ENCODE results near the gene BCL2.

Gene BCL2

DNA sequence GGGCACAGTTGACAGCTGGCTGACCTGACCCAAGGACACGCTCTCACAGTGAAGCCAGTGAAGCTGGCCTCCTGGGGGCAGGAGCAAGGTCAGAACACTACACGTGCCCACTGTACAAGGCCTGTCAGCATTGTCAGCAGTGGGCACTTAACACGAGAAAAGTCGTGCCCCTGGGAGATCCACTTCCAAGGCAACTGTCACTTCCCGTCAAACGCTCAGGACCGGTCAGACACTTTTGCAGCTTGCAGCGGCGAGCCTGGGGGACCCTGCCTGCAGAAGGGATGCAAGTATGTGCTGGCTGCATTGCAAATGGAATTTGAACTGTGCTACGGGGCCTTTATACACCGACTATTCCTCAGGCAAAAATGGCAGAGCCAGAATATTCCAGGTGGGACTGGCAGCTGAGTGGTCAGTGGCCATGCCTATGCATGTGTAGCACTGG lies 176.2 kb downstream of the BCL2 start:
- in situ Hi-C loops (cut with HindIII; ENCODE audit: low sequenced_read_pairs): no loop called here

DNA sequence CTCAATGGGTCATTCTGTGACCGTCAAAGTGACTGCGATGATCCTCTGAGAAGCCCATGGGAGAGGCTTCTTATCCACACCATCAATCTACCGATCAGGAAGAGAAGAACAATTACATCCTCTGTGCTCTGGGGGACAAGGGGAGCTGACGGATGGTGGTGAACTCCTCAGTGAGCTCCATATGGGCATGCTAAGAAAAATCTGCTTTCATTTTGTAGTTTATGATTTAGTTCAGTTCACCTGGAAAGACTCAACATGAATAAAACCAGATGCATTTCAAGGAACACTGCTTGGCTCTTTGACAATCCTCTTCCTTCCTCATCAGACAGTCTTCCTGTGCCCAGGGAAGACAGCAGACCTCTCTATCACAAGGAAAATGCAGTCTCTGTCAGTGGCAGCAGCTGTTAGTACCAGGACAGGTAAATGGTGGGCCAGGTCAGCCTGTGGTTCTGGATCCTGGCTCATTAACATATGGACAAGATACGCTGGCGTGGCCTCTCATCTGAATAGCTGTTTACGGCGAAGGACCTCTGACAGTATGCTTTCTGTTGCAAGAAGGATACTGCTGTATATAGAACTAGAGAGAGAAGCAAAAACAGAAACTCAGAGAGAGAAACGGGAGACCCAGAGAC lies 176.9 kb downstream of the BCL2 start:
- in situ Hi-C loops (cut with HindIII; ENCODE audit: low sequenced_read_pairs): no loop called here

More for the DNA sequence above, 176.2 kb downstream of the BCL2 start:
- no peak overlapping the region for H3K4me3 ChIP-seq (ENCODE audit: low read depth, low read length)
- no peak for DNase-seq (ENCODE audit: low read depth)
- TF ChIP-seq, protein P1, sequence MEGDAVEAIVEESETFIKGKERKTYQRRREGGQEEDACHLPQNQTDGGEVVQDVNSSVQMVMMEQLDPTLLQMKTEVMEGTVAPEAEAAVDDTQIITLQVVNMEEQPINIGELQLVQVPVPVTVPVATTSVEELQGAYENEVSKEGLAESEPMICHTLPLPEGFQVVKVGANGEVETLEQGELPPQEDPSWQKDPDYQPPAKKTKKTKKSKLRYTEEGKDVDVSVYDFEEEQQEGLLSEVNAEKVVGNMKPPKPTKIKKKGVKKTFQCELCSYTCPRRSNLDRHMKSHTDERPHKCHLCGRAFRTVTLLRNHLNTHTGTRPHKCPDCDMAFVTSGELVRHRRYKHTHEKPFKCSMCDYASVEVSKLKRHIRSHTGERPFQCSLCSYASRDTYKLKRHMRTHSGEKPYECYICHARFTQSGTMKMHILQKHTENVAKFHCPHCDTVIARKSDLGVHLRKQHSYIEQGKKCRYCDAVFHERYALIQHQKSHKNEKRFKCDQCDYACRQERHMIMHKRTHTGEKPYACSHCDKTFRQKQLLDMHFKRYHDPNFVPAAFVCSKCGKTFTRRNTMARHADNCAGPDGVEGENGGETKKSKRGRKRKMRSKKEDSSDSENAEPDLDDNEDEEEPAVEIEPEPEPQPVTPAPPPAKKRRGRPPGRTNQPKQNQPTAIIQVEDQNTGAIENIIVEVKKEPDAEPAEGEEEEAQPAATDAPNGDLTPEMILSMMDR (IDR thresholded peaks at IDR 0.05; ENCODE audit: low read depth, low read length, missing control alignments): no peak

DNA sequence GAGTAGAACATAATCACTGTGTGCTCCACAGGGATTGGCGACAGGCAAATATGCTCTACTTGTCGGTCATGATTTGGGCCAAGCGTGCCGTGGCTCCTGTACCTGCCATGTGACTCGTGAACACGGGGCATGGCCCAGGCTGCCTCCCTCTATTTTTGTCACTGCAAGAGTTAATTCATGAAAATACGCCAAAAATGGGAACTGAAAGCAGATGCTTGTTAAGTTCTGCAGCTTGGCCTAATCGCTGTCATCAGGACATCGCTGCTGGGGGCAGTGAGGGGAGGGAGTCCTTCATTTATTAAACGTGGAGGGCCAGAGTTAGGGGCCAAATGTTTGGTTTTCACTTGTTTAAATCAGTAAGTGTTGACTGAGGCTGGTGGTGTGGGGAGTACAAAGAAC lies 177.8 kb downstream of the BCL2 start:
- in situ Hi-C loops (cut with HindIII; ENCODE audit: low sequenced_read_pairs): no loop called here
- H3K4me3 ChIP-seq (ENCODE audit: low read depth, low read length): no peak overlapping the region
- DNase-seq (ENCODE audit: low read depth): no peak
- TF ChIP-seq, protein P1 (IDR thresholded peaks at IDR 0.05; ENCODE audit: low read depth, low read length, missing control alignments): no peak

More for the DNA sequence above, 176.9 kb downstream of the BCL2 start:
- no peak overlapping the region for H3K4me3 ChIP-seq (ENCODE audit: low read depth, low read length)
- TF ChIP-seq, protein P1 (IDR thresholded peaks at IDR 0.05; ENCODE audit: low read depth, low read length, missing control alignments): no peak
- DNase-seq (ENCODE audit: low read depth): no peak

DNA sequence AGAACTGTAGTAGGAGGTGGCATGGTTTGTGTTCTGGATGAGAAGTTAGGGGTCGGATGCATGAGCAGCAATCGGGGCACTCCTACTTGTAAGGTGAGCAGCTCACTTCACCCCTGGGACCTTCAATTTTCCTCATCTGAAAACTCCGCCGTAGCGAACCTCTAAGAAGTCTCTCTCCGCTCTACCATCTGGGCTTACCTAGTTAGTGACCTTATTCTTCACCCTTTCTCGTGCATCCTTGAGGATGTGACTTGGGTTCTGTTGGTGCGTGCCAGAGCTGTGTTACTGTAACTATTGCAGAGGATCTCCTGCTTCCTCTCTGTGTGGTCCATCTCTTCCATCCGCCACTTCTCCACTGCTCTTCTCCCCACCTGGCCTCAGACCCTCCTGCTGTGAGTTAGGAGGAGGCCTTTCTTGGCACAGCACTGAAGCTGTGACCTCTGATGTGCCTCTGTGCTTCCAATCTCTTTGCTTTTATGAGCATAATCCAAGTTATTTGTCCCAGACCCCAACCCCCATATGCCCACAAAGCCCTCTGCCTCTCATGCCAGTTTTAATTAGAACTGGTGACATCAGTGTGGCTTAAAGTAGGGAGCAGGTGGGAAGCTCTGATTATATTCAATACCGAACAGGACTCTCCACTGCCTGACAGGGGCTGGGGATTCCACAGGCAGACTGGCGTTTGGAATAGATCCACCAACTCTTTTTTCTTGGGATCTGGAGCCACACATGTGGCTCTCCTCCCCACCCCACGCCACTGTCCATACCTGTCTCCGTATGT lies 178.4 kb downstream of the BCL2 start:
- TF ChIP-seq, protein P1 (IDR thresholded peaks at IDR 0.05; ENCODE audit: low read depth, low read length, missing control alignments): no peak
- H3K4me3 ChIP-seq (ENCODE audit: low read depth, low read length): no peak overlapping the region
- in situ Hi-C loops (cut with HindIII; ENCODE audit: low sequenced_read_pairs): no loop called here
- no peak for DNase-seq (ENCODE audit: low read depth)

DNA sequence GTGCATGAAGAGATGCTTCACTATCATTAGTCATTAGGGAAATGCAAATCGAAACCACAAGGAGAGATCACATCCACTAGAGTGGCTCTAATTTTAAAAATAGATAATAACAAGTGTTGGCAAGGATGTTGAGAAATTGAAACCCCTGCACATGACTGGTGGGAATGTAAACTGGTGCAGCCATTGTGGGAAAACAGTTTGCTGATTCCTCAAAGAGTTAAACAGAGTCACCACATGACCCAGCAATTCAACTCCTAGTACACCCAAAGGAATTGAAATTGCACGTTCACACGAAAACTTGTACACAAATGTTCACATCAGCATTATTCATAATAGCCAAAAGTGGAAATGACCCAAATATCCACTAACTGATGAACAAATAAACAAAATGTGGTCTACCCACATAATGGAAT lies 179.5 kb downstream of the BCL2 start:
- no peak overlapping the region for H3K4me3 ChIP-seq (ENCODE audit: low read depth, low read length)
- DNase-seq (ENCODE audit: low read depth): no peak
- TF ChIP-seq, protein P1 (IDR thresholded peaks at IDR 0.05; ENCODE audit: low read depth, low read length, missing control alignments): no peak
- in situ Hi-C loops (cut with HindIII; ENCODE audit: low sequenced_read_pairs): no loop called here

DNA sequence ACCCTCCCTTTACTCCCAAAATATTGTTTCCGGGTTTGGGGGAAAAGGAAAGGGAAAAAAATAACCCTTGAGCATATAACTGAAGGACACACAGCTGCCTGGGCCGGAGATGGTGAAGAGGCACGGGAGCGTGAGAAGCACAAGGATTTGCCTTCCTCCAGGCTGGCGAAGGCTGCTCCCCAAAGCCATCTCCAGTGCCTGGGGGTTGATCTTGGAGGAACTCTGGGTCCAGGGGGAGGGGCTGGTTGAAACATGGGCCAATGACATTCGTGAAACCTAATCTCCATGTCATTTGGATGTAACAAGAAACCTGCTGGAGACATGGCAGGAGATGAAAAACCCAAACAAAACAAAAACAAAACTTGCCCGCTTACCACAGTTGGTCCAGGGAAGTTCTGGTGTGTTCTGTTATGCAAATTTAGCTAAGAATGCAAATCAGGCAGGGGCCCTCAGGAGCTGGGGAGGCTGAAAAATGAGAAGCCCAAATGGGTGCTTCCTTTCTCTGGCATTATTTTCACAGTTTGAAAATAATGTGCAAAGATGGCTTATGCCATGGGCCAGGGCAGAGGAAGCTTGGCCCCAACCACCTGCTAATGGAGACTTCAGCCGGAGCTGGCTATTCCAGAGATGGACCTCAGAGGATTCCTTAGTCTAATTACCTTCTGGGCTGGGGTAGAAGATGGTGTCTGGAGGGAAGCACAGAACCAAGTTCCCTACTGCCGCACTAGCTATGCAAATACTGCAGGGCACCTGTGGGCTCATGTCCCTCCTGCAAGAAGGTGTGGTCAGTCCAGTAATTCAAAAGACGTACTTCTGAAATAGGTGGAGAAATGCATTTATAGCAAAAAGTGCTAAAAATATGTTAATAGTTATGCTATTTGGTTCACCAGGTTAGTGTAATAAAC lies 180.9 kb downstream of the BCL2 start:
- no peak overlapping the region for H3K4me3 ChIP-seq (ENCODE audit: low read depth, low read length)
- in situ Hi-C loops (cut with HindIII; ENCODE audit: low sequenced_read_pairs): no loop called here
- TF ChIP-seq, protein P1 (IDR thresholded peaks at IDR 0.05; ENCODE audit: low read depth, low read length, missing control alignments): no peak
- DNase-seq (ENCODE audit: low read depth): no peak

Data from astrocyte of the cerebellum (primary cell).